GM21390 (cell line): Measurements from ENCODE around the gene PRR3.

Experiments
- ATAC-seq: cut with Tn5 transposase; IDR thresholded peaks from one replicate; pipeline ENCODE4 v1.9.1; 2021; ENCODE audit not compliant: unreplicated experiment

Gene PRR3

DNA sequence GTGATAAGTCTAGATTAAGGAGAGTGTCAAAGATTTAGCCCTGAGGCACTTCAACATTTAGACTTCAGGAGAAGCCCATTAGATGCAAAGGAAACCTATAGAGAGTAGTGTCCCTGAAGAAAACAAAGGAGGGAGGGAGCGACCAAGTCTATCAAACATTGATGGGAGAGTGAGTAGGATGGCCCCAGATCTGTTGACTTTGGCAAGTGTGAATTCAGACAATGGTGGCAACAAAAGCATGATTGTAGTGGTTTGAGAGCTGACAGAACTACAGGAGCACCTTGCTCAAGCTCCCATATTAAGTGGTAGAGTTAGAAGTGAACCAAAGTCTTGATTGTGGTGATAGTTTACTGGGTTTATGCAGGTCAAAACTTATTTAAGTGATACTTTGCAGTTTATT is 13.2 kb downstream of the PRR3 start:
- ATAC-seq, result no peak

DNA sequence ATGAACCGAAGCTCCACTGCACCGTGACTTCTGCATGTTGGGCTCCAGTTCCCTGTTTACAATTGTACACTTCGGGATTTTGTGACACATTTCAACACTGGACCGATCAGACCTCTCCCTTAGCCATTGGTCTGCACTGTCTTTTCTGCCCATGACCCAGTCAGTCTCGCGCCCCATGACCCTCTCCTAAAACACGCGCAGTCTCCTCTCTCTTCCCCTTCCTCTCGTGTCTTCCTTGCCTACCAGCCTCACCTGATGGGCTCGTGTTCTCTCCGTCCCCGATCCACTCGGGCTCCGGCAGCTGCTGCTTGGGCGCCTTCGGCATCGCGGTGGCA is 13.6 kb downstream of the PRR3 start:
- ATAC-seq, result peak; percentile 15

DNA sequence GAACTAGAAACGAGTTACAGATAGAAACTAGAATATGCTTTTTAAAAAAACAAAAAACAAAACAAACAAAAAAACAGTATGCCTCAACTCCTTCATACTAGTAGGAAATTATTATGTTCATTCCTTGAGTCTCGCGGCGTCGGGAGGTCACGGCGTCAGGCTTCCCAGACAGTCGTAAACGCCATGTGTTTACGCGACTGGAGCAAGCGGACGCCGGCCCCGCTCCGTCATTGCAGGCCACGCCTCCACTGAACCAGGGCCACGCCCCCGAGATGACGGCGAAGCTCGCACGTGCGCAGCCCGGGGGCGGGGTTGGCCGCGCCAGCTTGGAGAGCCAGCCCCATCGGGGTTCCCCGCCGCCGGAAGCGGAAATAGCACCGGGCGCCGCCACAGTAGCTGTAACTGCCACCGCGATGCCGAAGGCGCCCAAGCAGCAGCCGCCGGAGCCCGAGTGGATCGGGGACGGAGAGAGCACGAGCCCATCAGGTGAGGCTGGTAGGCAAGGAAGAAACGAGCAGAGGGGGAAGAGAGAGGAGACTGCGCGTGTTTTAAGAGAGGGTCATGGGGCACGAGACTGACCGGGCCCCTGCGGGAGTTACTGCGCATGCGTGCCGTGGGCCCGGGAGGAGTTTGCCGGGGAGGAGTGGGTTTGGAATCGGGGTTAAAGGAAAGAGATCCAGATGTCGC is 14.1 kb downstream of the PRR3 start, which contains the start of gene ABCF1:
Gene ABCF1, plus strand, starts transcription at position 368 of the 687 bp plus-strand sequence. Its CDS starts 46 bp downstream, at position 414.
- ATAC-seq, result peak; percentile 95

DNA sequence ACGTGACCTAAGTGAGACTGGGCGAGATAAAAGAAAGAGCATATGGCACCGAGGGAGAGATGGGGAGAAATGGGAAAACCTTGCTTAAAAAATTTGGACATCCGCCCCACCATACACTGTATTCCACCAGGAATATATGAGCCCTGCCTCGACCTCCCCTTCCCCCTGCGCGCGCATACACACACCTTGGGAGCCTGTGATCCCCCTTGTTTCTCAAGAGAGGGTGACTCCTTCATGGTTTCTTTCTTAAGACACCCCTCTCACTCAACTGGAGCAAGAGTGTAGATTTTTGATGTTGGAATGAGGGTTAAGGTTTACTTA is 14.6 kb downstream of the PRR3 start:
- ATAC-seq, result no peak

DNA sequence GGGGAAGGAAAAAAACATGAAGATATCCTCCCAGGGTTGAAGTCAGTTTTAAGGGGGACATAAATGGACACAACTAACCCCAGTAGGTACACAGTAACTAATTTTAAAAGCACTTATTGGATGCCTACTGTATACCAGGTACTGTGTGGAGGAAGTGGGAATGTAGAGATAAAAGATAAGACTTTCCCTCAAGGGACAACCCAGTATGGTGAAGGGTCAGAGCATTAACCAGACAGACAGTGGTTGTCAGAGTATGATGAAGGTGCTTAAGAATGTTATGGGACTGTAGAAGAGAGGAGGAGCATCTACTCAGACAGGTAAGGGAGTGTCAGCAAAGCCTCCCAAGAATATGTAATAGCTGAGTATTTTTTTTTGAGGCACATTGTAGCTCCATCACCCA is 15.1 kb downstream of the PRR3 start:
- ATAC-seq, result no peak

DNA sequence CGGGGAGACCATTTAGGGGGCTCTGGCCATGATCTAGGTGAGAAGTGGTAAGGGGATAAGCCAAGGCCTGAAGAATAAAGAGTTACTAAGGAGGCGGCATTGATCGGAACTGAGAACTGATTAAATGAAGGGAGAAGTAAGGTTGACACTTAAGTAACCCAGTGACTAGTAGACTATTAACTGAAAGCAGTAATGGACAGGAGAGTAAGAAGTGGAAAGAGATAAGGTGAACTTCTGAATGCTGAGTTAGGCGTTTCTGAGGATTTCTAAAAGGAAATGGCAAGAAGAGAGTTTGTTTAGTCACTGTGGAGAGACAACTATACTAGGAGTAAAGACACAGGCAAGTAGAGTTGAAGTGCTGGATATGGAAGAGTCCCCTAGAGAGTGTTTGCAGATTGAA is 16.0 kb downstream of the PRR3 start:
- ATAC-seq, result no peak

DNA sequence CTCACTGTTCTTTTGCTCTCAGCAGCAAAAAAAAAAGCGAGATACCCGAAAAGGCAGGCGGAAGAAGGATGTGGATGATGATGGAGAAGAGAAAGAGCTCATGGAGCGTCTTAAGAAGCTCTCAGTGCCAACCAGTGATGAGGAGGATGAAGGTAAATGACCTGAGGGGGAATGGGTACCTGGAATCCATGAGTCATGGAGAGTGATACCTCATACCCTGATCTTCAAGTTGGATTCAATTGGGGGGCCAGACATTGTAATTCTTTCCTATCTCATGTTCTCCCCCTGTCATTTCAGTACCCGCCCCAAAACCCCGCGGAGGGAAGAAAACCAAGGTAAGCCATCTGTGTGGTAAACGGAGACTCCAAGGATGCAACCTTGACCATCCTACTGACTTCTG is 21.0 kb downstream of the PRR3 start:
- ATAC-seq, result no peak

DNA sequence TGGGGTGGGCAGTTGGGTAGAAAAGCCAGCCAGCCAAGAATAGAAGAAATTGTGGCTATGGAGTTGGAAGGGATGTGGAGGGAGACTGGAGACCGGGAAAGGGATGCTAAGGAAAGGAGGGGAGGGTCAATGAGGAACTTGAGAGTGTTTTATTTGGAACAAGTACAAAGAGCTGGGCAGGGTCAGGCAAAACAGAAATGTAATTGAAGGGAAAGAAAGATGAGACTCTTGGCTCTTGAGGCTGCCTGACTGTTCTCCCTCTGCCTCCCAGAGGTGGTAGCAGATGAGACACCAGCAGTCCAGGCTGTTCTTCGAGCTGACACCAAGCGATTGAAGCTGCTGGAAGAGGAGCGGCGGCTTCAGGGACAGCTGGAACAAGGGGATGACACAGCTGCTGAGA is 26.8 kb downstream of the PRR3 start:
- no peak for ATAC-seq

GRCh38 chr6:30589754-30590358 is 32.8 kb downstream of the PRR3 start:
- ATAC-seq, result no peak

DNA sequence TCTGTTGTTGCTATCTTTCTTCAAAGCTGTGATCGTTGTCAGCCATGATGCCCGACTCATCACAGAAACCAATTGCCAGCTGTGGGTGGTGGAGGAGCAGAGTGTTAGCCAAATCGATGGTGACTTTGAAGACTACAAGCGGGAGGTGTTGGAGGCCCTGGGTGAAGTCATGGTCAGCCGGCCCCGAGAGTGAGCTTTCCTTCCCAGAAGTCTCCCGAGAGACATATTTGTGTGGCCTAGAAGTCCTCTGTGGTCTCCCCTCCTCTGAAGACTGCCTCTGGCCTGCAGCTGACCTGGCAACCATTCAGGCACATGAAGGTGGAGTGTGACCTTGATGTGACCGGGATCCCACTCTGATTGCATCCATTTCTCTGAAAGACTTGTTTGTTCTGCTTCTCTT is 33.4 kb downstream of the PRR3 start:
- ATAC-seq, result no peak

DNA sequence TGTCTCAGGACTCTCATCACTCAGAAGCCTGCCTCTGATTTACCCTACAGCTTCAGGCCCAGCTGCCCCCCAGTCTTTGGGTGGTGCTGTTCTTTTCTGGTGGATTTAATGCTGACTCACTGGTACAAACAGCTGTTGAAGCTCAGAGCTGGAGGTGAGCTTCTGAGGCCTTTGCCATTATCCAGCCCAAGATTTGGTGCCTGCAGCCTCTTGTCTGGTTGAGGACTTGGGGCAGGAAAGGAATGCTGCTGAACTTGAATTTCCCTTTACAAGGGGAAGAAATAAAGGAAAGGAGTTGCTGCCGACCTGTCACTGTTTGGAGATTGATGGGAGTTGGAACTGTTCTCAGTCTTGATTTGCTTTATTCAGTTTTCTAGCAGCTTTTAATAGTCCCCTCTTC is 33.9 kb downstream of the PRR3 start:
- ATAC-seq, result no peak

- no peak for ATAC-seq
Measured at GRCh38 chr6:30592287-30592686, 35.2 kb downstream of the PRR3 start.

- ATAC-seq, result peak; percentile 65
Measured at GRCh38 chr6:30597315-30598144, 40.4 kb downstream of the PRR3 start.

DNA sequence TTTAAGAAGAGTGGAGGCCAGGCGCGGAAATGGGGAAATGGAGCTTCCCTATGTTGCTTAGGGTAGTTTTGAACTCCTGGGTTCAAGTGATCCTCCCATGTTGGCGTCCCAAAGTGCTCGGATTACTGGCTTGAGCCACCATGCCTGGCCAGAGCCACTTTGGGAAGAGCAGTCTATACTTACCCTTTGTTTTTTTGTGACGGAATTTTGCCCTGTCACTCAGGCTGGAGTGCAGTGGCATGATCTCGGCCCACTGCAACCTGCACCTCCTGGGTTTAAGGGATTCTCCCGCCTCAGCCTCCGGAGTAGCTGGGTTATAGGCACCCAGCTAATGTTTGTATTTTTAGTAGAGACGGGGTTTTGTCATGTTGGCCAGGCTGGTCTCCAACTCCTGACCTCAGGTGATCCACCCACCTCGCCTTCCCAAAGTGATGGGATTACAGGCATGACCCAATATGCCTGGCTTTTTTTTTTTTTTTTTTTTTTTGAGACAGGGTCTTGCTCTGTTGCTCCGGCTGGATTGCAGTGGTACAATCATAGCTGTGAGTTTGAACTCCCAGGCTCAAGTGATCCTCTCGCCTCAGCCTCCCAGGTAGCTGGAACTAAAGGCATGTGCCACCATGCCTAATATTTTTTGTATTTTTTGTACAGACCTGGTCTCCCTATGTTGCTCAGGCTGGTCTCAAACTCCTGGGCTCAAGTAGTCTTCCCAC is 42.0 kb downstream of the PRR3 start:
- no peak for ATAC-seq

DNA sequence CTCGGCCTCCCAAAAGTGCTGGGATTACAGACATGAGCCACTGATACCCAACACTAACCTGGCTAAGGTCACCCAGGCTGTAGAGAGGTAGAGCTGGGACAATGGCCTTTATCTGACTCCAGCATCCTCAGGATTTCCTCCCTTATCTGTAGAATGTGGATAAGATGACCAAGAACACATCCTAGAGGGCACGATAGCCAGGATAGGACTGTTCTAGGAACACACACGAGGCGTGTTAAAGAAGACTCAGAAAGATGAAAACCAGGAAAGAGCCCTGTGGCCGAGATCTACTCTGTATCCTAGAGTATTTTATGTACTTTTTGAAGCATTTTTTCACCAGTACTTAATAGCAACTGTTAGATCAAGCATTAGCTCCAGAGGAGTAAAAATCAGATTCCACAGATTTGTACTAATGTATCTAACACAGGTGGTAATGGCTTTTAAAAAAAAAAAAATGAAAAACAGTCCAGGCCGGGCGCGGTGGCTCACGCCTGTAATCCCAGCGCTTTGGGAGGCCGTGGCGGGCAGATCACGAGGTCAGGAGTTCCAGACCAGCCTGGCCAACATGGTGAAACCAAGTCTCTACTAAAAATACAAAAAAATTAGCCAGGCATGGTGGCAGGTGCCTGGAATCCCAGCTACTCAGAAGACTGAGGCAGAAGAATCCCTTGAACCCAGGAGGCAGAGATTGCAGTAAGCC is 42.7 kb downstream of the PRR3 start:
- ATAC-seq, result no peak

- no peak for ATAC-seq
Measured at GRCh38 chr6:30600451-30600961, 43.4 kb downstream of the PRR3 start.

GRCh38 chr6:30601436-30601814 is 44.3 kb downstream of the PRR3 start:
- no peak for ATAC-seq

- ATAC-seq, result no peak
Measured at GRCh38 chr6:30601815-30602641, 44.9 kb downstream of the PRR3 start.

- ATAC-seq, result no peak
Measured at GRCh38 chr6:30603961-30604360, 46.9 kb downstream of the PRR3 start.

DNA sequence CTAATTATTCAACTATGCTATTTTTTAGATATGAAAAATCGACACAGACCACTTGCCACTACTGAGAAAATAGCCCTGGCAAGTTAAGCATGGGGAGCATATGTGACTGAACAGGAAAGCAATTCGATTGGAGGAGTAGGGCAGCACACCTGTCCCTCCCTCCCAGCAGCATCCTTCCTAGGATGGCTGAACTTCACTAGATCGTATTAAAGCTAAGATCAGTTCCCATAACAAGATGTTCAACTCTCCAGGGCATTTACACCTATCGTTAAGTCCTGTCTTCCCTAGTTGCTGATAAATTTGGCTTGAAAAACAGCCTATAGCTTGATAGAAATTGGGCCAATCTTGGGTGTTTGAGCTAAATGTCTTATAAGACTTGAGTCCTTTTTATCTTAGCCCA is 53.0 kb downstream of the PRR3 start:
- no peak for ATAC-seq
